ENCODE data around the gene BRMS1L.

DNA sequence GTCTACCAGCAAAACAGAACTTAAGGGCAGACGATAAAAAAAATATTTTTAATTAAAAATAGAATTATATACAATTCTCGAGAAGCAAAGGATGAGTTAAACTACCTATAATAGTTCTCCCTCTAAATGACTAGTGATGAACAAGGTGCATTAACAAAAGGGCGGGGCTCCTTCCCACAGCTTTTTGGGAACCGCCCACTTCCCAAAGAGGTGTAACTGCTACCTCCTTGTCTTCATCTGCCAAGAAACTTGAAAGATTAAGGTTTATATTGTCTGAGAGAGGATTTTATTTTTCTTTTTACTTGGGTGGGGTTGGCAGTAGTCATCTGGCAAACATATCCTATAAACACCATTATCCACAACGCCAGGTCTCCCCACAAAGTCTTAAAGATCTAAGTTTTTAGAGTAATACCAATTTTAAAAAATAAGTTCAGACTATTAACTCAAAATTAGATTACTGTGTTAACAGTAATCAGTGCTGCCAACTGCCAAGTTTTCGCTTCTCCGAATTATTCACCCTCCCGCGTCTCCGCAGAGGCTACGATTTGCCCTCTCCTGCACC is 18.0 kb upstream of the BRMS1L start:
- TF ChIP-seq CTCF (conservative IDR thresholded peaks at IDR 0.05; ENCODE audit: low read length) (no peak), EZH2phosphoT487 (IDR thresholded peaks at IDR 0.05; ENCODE audit: borderline replicate concordance, low read depth, low read length) (no peak)

Measured in OCI-LY7 (cell line).